ENCODE data around the gene LITAFD.

GRCh38 chr16:8846401-8846932 is 35.7 kb upstream of the LITAFD start:
- TF ChIP-seq, protein P1, sequence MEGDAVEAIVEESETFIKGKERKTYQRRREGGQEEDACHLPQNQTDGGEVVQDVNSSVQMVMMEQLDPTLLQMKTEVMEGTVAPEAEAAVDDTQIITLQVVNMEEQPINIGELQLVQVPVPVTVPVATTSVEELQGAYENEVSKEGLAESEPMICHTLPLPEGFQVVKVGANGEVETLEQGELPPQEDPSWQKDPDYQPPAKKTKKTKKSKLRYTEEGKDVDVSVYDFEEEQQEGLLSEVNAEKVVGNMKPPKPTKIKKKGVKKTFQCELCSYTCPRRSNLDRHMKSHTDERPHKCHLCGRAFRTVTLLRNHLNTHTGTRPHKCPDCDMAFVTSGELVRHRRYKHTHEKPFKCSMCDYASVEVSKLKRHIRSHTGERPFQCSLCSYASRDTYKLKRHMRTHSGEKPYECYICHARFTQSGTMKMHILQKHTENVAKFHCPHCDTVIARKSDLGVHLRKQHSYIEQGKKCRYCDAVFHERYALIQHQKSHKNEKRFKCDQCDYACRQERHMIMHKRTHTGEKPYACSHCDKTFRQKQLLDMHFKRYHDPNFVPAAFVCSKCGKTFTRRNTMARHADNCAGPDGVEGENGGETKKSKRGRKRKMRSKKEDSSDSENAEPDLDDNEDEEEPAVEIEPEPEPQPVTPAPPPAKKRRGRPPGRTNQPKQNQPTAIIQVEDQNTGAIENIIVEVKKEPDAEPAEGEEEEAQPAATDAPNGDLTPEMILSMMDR (IDR thresholded peaks at IDR 0.05; ENCODE audit: insufficient read depth, low read depth, low read length): no peak
- TF ChIP-seq EZH2 (IDR thresholded peaks at IDR 0.05; ENCODE audit: insufficient read depth, low read length): no peak

All from astrocyte (in vitro differentiated cells and primary cell).